22Rv1 (cell line): ENCODE measurements around the gene CCDC190.

Source experiments
- CTCF ChIP-seq: fragments of 450-650 bp; IDR thresholded peaks from 2 replicates; pipeline ENCODE4 v1.5.1; 2017; ENCODE audit warnings: mild to moderate bottlenecking
- ZFX ChIP-seq: fragments of 450-650 bp; IDR thresholded peaks from 2 replicates; pipeline ENCODE4 v1.6.1; 2017; ENCODE audit warnings: antibody characterized with exemption, borderline replicate concordance

DNA sequence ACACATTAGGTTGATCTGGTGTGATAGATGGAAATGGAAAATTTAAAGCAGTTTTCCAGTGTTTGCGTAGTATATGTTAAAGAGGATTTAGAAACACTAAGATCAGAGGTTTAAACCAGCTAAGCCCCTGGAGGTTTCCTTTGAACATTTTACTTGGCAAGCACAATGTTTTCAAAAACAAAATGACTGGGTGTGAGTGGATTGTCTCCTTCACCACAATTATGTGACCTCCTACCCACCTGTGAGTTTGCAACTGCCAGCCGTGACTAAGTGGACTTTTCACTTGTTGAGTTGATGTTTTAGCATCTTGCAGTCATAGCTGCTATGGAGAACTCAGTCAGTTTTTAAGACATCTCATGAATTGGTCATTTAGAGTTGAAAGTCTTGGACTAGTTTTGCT is 4.7 kb downstream of the CCDC190 start:
- TF ChIP-seq CTCF (no peak), ZFX (no peak)
